Measurements from ENCODE around the gene DIS3L2.
A peak's percentile ranks its signal among the peaks of the same experiment; 100 is the strongest.

DIS3L2 gene

DNA sequence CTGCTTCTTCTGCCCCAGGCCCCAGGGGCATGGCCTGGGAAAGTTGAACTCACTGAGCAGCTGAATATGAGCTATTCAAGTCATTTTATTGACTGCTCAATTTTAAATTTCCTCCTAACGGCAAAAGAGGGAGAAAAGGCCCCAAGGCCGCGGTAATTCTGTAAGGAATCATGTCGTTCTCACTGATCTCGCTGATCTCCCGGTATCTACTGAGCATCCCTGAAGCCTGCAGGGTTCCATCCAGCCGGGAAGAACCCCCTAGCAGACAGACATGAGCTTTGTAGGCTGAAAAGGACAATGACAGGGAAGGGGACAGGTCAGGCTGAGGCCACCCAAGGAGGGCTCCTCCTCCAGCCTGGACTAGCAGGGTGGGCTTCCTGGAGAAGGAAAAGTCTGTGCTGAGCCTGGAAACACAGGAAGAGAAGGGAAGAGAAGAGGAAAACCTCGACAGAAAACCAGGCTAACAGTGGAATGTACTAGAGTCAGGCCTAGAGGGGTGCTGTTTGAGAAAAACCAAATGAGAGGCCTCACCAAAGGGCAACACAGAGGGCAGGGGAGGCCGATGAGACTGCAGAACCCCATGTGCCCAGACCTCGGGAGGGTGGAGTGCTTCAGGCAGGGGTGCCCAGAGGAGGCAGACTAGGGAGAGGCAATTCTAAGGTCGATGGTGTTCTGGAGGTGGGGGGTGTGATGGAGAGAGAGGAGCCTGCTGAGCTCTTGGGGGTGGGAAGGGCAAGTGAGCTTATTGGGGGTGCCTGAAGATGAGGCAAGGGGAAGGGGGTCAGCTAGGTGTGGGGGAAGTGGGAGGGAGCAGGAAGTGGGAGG is 32.4 kb upstream of the DIS3L2 start:
- POLR2A ChIA-PET, result no interaction called here
- CTCF ChIA-PET, result interaction anchor here (1.0 to 3.5 kb wide), 5 partner anchors 11 to 512 kb away, joined by 3 to 14 read pairs (median 8); no protein-coding TSS in a partner anchor
- peak; percentile 21 for DNase-seq (ENCODE audit: extremely low spot score)
- TF ChIP-seq, protein P1, sequence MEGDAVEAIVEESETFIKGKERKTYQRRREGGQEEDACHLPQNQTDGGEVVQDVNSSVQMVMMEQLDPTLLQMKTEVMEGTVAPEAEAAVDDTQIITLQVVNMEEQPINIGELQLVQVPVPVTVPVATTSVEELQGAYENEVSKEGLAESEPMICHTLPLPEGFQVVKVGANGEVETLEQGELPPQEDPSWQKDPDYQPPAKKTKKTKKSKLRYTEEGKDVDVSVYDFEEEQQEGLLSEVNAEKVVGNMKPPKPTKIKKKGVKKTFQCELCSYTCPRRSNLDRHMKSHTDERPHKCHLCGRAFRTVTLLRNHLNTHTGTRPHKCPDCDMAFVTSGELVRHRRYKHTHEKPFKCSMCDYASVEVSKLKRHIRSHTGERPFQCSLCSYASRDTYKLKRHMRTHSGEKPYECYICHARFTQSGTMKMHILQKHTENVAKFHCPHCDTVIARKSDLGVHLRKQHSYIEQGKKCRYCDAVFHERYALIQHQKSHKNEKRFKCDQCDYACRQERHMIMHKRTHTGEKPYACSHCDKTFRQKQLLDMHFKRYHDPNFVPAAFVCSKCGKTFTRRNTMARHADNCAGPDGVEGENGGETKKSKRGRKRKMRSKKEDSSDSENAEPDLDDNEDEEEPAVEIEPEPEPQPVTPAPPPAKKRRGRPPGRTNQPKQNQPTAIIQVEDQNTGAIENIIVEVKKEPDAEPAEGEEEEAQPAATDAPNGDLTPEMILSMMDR (IDR thresholded peaks at IDR 0.05; ENCODE audit: control extremely low read depth, extremely low read depth, low read depth, missing control alignments), result no peak

DNA sequence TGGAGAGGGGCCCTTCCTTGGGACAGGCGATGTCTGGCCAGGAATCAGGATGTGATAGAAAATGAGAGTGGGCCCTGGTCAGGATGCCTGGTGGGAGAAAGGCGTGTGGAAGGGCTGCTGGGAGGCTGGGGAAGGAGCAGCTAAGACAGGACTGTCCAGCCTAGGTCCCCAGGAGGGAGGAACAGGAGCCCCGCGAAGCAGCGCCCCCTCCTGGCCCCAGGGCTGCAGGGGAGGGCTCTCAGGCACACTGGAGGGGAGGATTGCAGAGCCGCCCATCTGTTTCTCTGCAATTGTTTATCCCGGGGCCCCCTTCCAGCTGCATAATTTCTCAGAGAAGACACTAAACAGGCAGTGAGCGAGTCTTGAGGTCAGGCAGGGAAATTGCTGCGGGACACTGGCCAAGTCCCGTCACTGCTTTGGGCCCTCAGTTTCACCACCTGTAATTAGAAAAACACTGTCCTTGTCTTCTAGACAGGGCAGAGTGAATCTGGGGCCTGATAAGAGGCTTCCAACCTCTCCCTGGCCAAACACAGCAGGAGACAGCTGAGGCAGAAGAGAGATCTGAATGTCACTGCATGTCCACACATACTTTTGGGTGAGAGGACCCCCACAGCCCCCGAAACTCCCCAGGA is 31.4 kb upstream of the DIS3L2 start:
- ChIA-PET POLR2A (no interaction called here), CTCF (interaction anchor here (0.9 to 3.5 kb wide), 5 partner anchors 10 to 362 kb away, joined by 4 to 14 read pairs (median 8); no protein-coding TSS in a partner anchor)
- TF ChIP-seq, protein P1 (IDR thresholded peaks at IDR 0.05; ENCODE audit: control extremely low read depth, extremely low read depth, low read depth, missing control alignments), result peak; percentile 25
- peak; percentile 53 for DNase-seq (ENCODE audit: extremely low spot score)

DNA sequence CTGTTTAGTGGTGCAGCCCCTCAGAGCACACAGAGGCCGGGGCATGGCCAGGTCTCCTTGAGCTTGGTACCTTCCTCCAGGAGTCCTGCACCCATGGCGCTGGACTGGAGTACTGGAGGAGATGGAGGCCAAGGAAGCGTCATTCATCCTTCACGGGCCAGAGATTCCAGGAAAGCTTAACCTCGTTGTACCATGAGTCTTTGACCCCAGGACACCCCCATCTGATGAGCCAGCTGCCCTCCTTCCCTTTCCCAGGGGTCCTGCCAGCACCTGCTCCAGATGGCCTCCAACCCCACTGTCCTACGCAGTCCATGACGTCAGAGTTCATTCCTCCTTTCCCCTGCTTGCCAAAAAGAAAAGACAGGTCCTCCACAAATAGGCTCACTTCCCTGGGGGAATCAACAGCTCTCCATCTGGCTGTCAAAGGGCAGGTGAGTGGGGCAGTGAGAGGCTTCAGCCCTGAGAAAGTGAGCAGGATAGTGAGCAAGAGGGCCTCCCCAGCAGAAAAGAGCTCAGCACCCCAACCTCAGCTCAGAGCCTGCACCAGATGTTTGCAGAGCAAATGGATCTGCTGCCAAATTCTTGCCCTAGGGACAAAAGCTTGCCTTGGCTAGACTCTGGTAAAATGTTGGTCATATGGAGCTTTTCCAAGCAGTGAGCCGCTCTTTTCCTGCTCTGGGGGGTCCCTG is 30.8 kb upstream of the DIS3L2 start:
- TF ChIP-seq, protein P1 (IDR thresholded peaks at IDR 0.05; ENCODE audit: control extremely low read depth, extremely low read depth, low read depth, missing control alignments), result no peak
- ChIA-PET POLR2A (no interaction called here), CTCF (interaction anchor here (0.9 to 3.5 kb wide), 6 partner anchors 10 to 362 kb away, joined by 3 to 14 read pairs (median 6); no protein-coding TSS in a partner anchor)
- DNase-seq (ENCODE audit: extremely low spot score), result no peak

DNA sequence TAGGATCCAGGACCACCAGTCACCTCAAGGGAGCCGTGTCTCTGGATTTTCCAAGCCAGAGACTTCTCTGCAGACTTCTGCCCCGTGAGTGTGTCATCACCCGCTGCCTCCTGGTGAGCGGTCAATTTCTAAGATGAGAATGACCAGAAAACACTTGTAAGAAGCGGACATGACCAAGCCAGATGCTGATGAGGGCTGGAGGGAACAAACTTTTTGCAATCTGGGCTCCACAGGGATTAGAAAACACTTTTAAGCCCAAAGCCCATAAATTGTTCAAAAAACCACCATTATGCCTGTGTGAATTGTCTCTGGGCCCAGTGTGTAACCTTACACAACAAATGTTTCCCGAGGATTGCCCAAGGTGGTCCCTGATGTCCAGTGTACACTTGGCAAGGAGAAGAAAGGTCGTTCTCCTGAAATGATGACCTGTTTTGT is 30.0 kb upstream of the DIS3L2 start:
- TF ChIP-seq, protein P1 (IDR thresholded peaks at IDR 0.05; ENCODE audit: control extremely low read depth, extremely low read depth, low read depth, missing control alignments), result no peak
- CTCF ChIA-PET, result interaction anchor here (1.1 to 3.5 kb wide), 5 partner anchors 9 to 361 kb away, joined by 3 to 14 read pairs (median 8); no protein-coding TSS in a partner anchor
- DNase-seq (ENCODE audit: extremely low spot score), result no peak
- POLR2A ChIA-PET, result no interaction called here

DNA sequence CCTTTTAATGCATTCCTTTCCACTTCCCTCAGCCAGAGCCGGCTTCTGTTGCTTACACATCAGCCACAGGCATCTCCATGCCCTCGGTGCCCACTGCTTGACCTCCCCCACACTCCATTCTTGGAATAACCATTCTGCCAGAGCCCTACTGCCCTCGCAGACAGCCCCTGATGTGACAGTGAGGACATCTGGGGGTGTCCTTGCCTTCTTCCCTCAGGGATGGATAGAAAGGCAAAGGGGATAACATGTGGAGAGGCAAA is 28.9 kb upstream of the DIS3L2 start:
- CTCF ChIA-PET, result interaction anchor here (0.9 to 1.4 kb wide), 3 partner anchors 9 to 40 kb away, joined by 3 to 4 read pairs (median 3); no protein-coding TSS in a partner anchor

More for the DNA sequence above, 28.9 kb upstream of the DIS3L2 start:
- TF ChIP-seq, protein P1 (IDR thresholded peaks at IDR 0.05; ENCODE audit: control extremely low read depth, extremely low read depth, low read depth, missing control alignments), result no peak
- POLR2A ChIA-PET, result no interaction called here
- no peak for DNase-seq (ENCODE audit: extremely low spot score)
